Activated CD8-positive, alpha-beta memory T cell treated with anti-CD3 and anti-CD28 coated beads for 48 hours (primary cell): Measurements from ENCODE around the gene KRTAP1-3.
"Not testable (repeated sequence)": the region's sequence is repeated elsewhere in the genome, so short reads cannot be mapped to it uniquely, and the experiment has no call there.

ENCODE experiments used
- DNase-seq, 3 experiments: peaks; one replicate each; pipeline ENCODE4 v3.0.0-alpha.2; 2020; ENCODE audit warnings: low read depth in 2 of 3, low spot score in 2 of 3

The KRTAP1-3 gene

GRCh38 chr17:41054556-41054955, 19.9 kb upstream of the KRTAP1-3 start:
- DNase-seq = not testable (repeated sequence)

GRCh38 chr17:41054025-41054424, 19.4 kb upstream of the KRTAP1-3 start:
- DNase-seq = no peak

- no peak for DNase-seq
Measured at GRCh38 chr17:41052566-41052965, 17.9 kb upstream of the KRTAP1-3 start.

- DNase-seq = no peak
Measured at GRCh38 chr17:41049110-41049509, 14.4 kb upstream of the KRTAP1-3 start.

GRCh38 chr17:41048441-41048840, 13.8 kb upstream of the KRTAP1-3 start:
- no peak for DNase-seq

GRCh38 chr17:41046735-41047465, 12.2 kb upstream of the KRTAP1-3 start, which contains the start of gene KRTAP2-1:
KRTAP2-1 (minus strand) TSS chr17:41047316; CDS start chr17:41047267, 49 bp downstream.
- not testable (repeated sequence) for DNase-seq

GRCh38 chr17:41042953-41043352, 8.3 kb upstream of the KRTAP1-3 start:
- no peak for DNase-seq

- not testable (repeated sequence) for DNase-seq
Measured at GRCh38 chr17:41040783-41041571, 6.3 kb upstream of the KRTAP1-3 start, which contains the start of gene KRTAP1-1. KRTAP1-1 (minus strand) TSS chr17:41041450; CDS start chr17:41041397, 53 bp downstream.

GRCh38 chr17:41037853-41038350, 3.2 kb upstream of the KRTAP1-3 start:
- DNase-seq = no peak

- DNase-seq = no peak
Measured at GRCh38 chr17:41029633-41030245, 4.9 kb downstream of the KRTAP1-3 start, which contains the start of gene KRTAP1-4. KRTAP1-4 (minus strand) TSS chr17:41030195; CDS start chr17:41030078, 117 bp downstream.

GRCh38 chr17:41026715-41027471, 7.8 kb downstream of the KRTAP1-3 start, which contains the start of gene KRTAP1-5:
KRTAP1-5 (minus strand) TSS chr17:41027208; CDS start chr17:41027155, 53 bp downstream.
- no peak for DNase-seq

- DNase-seq = no peak
Measured at GRCh38 chr17:41024697-41025096, 10.0 kb downstream of the KRTAP1-3 start.

GRCh38 chr17:41020336-41020735, 14.3 kb downstream of the KRTAP1-3 start:
- no peak for DNase-seq

- no peak for DNase-seq
Measured at GRCh38 chr17:41019415-41019814, 15.3 kb downstream of the KRTAP1-3 start.

- no peak for DNase-seq
Measured at GRCh38 chr17:41018541-41018940, 16.1 kb downstream of the KRTAP1-3 start.

GRCh38 chr17:41016578-41017215, 18.0 kb downstream of the KRTAP1-3 start:
- no peak for DNase-seq

GRCh38 chr17:41015454-41015853, 19.2 kb downstream of the KRTAP1-3 start:
- DNase-seq = no peak

GRCh38 chr17:41013606-41014005, 21.1 kb downstream of the KRTAP1-3 start:
- DNase-seq = no peak

- DNase-seq = no peak
Measured at GRCh38 chr17:41013181-41013580, 21.5 kb downstream of the KRTAP1-3 start.
